ENCODE results near the gene EGFR. TPM values are rescaled to one million over a fixed set of nuclear protein-coding genes. Genes with fewer than 3 reads are reported as not detected.

EGFR gene
- polyA plus RNA-seq, 1 of the 3 experiments (the other 2 are of a cell fraction) = 37.6 TPM

- TF ChIP-seq IRF3 (IDR thresholded peaks at IDR 0.05; ENCODE audit: low read depth, low read length) (no peak), FOXJ3 (CRISPR knock-in tag; IDR thresholded peaks at IDR 0.05) (no peak), EZH2phosphoT487 (IDR thresholded peaks at IDR 0.05; ENCODE audit: borderline replicate concordance, low read depth) (no peak)
Observed at GRCh38 chr7:55004579-55004978, 14.2 kb upstream of the EGFR start (continued).

- Histone ChIP-seq H2AFZ (ENCODE audit: low read depth) (no peak overlapping the region), H3K9me2 (no peaks in the 10 kb centered on the region), H3K36me3 (replicated peaks in 1 of 2; ENCODE audit: control insufficient read depth in 1 of 2, insufficient read depth in 2 of 2, low read length in 1 of 2) (no peaks in the 10 kb centered on the region), H3K79me2 (ENCODE audit: insufficient read depth) (no peaks in the 10 kb centered on the region), H3K27ac (ENCODE audit: low read depth in 2 of 2, low read length in 1 of 2) (no peak overlapping the region), H3K9me3 (no peaks in the 10 kb centered on the region), H3K4me2 (no peak overlapping the region), H3K4me1 (ENCODE audit: control insufficient read depth in 1 of 2, insufficient read depth in 2 of 2, low read depth in 1 of 2, low read length in 1 of 2) (peaks cover 0 to 2% of the 10 kb centered on the region in 2 experiments; a peak in 1 of 4 replicates), H3F3A (replicated peaks; ENCODE audit: insufficient read depth) (peaks cover 4% of the 10 kb centered on the region), H4K20me1 (ENCODE audit: insufficient read depth) (no peaks in the 10 kb centered on the region), H3K4me3 (ENCODE audit: low read depth in 2 of 2, low read length in 1 of 2) (no peak overlapping the region), H3K9ac (no peak overlapping the region), H3K27me3 (ENCODE audit: insufficient read depth) (no peaks in the 10 kb centered on the region)
- ChIA-PET POLR2A (no interaction called here), CTCF (interaction anchor here (0.8 to 3.9 kb wide), 4 partner anchors 13 to 249 kb away, joined by 3 to 15 read pairs (median 6); partner anchors contain the start of gene EGFR)
- 96% methylated on average over 32 of the region's 37 CpGs for WGBS (ENCODE audit: low lambda C conversion rate)
- no peak for TF ChIP-seq EP300 (IDR thresholded peaks at IDR 0.05; ENCODE audit: borderline replicate concordance in 1 of 2, low read depth in 1 of 2, low read length in 1 of 2)
- TF ChIP-seq POLR2AphosphoS5 (IDR thresholded peaks at IDR 0.05; ENCODE audit: low read depth, low read length) = no peak
- no peak for TF ChIP-seq MEF2A (IDR thresholded peaks at IDR 0.05; ENCODE audit: borderline replicate concordance, low read depth)
- TF ChIP-seq TCF12 (IDR thresholded peaks at IDR 0.05) = no peak
- TF ChIP-seq PBX3 (IDR thresholded peaks at IDR 0.05) = no peak
- no peak for TF ChIP-seq MXI1 (IDR thresholded peaks at IDR 0.05; ENCODE audit: low read depth, low read length)
- no peak for TF ChIP-seq RCOR1 (IDR thresholded peaks at IDR 0.05; ENCODE audit: low read length)
- no peak for TF ChIP-seq MAX (IDR thresholded peaks at IDR 0.05; ENCODE audit: low read depth)
- no peak for TF ChIP-seq CTCF (IDR thresholded peaks at IDR 0.05)
- no peak for TF ChIP-seq CHD2 (IDR thresholded peaks at IDR 0.05; ENCODE audit: low read length, partially characterized antibody)
- no peak for TF ChIP-seq SMC3 (IDR thresholded peaks at IDR 0.05; ENCODE audit: low read depth, low read length)
- no peak for DNase-seq
Observed at GRCh38 chr7:55005241-55005851, 13.5 kb upstream of the EGFR start.

Measured in SK-N-SH (cell line).